CD8-positive, alpha-beta memory T cell (primary cell): Measurements from ENCODE around the gene GPR62. TPM values are rescaled to one million over a fixed set of nuclear protein-coding genes. Genes with fewer than 3 reads are reported as not detected.
A peak's percentile ranks its signal among the peaks of the same experiment; 100 is the strongest.

Source experiments
- CTCF ChIA-PET: fragments of 350-600 bp; sonication (Branson Sonifier 250); formaldehyde crosslinking; loops from one replicate; lab custom pipeline; 2021; ENCODE audit warnings: antibody characterized with exemption; lab: Charles Lee
- POLR2A ChIA-PET: fragments of 350-600 bp; sonication (Branson Sonifier 250); formaldehyde crosslinking; loops from one replicate; lab custom pipeline; 2021; ENCODE audit warnings: antibody characterized with exemption; lab: Charles Lee
- DNase-seq, 5 donors: peaks; one replicate each; pipeline versions ENCODE4 v3.0.0 to v3.0.0-alpha.2; 2020 to 2022; ENCODE audit warnings: mixed read lengths in 1 of 5
- H3K27ac ChIP-seq: one replicate; pipeline ENCODE4 v1.7.0; 2013; ENCODE audit warnings: low read depth, mild to moderate bottlenecking, low read length, moderate library complexity
- H3K27me3 ChIP-seq: 2 replicates; pipeline ENCODE4 v1.7.0; 2013; ENCODE audit warnings: low read length, mild to moderate bottlenecking; ENCODE audit not compliant: insufficient read depth, poor library complexity, severe bottlenecking
- H3K36me3 ChIP-seq: 2 replicates; pipeline ENCODE4 v1.7.0; 2013; ENCODE audit warnings: mild to moderate bottlenecking, low read length, moderate library complexity; ENCODE audit not compliant: insufficient read depth
- H3K4me1 ChIP-seq: 2 replicates; pipeline ENCODE4 v1.7.0; 2013; ENCODE audit warnings: mild to moderate bottlenecking, low read length, moderate library complexity; ENCODE audit not compliant: insufficient read depth
- H3K4me3 ChIP-seq: 2 replicates; pipeline ENCODE4 v1.7.0; 2013; ENCODE audit warnings: mild to moderate bottlenecking, low read length
- H3K9me3 ChIP-seq: 2 replicates; pipeline ENCODE4 v1.7.0; 2013; ENCODE audit warnings: mild to moderate bottlenecking, low read length
- H3K27ac Mint-ChIP-seq, 8 donors: one replicate each; pipeline ENCODE4 v1.8.0; 2020 to 2021; ENCODE audit warnings: mixed read lengths in 8 of 8, mild to moderate bottlenecking in 6 of 8, inconsistent platforms in 3 of 8, moderate library complexity in 3 of 8
- H3K27me3 Mint-ChIP-seq, 2 donors: one replicate each; pipeline ENCODE4 v1.8.0; 2020 to 2021; ENCODE audit warnings: mixed read lengths in 2 of 2, mild to moderate bottlenecking in 1 of 2, moderate library complexity in 1 of 2
- H3K36me3 Mint-ChIP-seq, 3 donors: one replicate each; pipeline ENCODE4 v1.8.0; 2020 to 2021; ENCODE audit warnings: mixed read lengths in 3 of 3, inconsistent platforms in 1 of 3, mild to moderate bottlenecking in 1 of 3
- H3K4me1 Mint-ChIP-seq, 3 donors: one replicate each; pipeline ENCODE4 v1.8.0; 2020 to 2021; ENCODE audit warnings: mixed read lengths in 3 of 3, inconsistent platforms in 1 of 3, mild to moderate bottlenecking in 1 of 3
- H3K4me3 Mint-ChIP-seq, 7 donors: one replicate each; pipeline ENCODE4 v1.8.0; 2020 to 2021; ENCODE audit warnings: mixed read lengths in 7 of 7, mild to moderate bottlenecking in 6 of 7, moderate library complexity in 4 of 7, inconsistent platforms in 2 of 7
- H3K9me3 Mint-ChIP-seq, 5 donors: one replicate each; pipeline ENCODE4 v1.8.0; 2020 to 2022; ENCODE audit warnings: mixed read lengths in 5 of 5, mild to moderate bottlenecking in 3 of 5, moderate library complexity in 2 of 5, inconsistent platforms in 1 of 5
- polyA plus RNA-seq: library from polyadenylated mRNA; unstranded; fragments of 300-500 nt; fragmentation: Illumina TruSeq; gene quantifications from one replicate; pipeline ENCODE4 v1.2.3, GENCODE V29; 2021
- total RNA-seq, 2 experiments: library from RNA; stranded (reverse); gene quantifications; one replicate each; pipeline ENCODE4 v1.2.3, GENCODE V29; 2021

Gene GPR62
- total and polyA plus RNA-seq, 3 experiments from 2014 or later = not detected

- H3K27ac ChIP-seq = peak overlapping the region; percentile 57
- peaks cover 16% of the 10 kb centered on the region for H3K4me1 ChIP-seq
- H3K9me3 ChIP-seq = no peaks in the 10 kb centered on the region
- Mint-ChIP-seq H3K27ac (peak overlapping the region in 7 of 8 donors; percentile 30 to 89 (median 63)), H3K27me3 (no peaks in the 10 kb centered on the region), H3K36me3 (peaks cover 0 to 4% (median 3%) of the 10 kb centered on the region in 3 donors), H3K9me3 (no peaks in the 10 kb centered on the region), H3K4me3 (peak overlapping the region; percentile 72 to 86 (median 81)), H3K4me1 (peaks cover 14 to 44% (median 31%) of the 10 kb centered on the region in 3 donors)
- peak in 1 of 5 donors; percentile 21 for DNase-seq
- no peaks in the 10 kb centered on the region for H3K27me3 ChIP-seq
- POLR2A ChIA-PET = interaction anchor here (0.5 to 0.7 kb wide), 2 partner anchors 14 to 234 kb away, joined by 3 read pairs; no protein-coding TSS in a partner anchor
- no peaks in the 10 kb centered on the region for H3K36me3 ChIP-seq
- peak overlapping the region; percentile 58 for H3K4me3 ChIP-seq
- CTCF ChIA-PET = no interaction called here
Observed at GRCh38 chr3:51966922-51967383, 11.8 kb downstream of the GPR62 start.

GRCh38 chr3:51967384-51968169, 12.4 kb downstream of the GPR62 start, which contains the start of gene PCBP4:
Gene PCBP4, minus strand, starts transcription at chr3:51967454. Its CDS starts 6,214 bp downstream, at chr3:51961240.
- Histone ChIP-seq H3K4me3 (peak within 1 kb of the TSS; percentile 58), H3K4me1 (peaks cover 16% of the 10 kb centered on the region), H3K27ac (peak within 1 kb of the TSS; percentile 57), H3K27me3 (no peaks in the 10 kb centered on the region), H3K9me3 (no peaks in the 10 kb centered on the region), H3K36me3 (no peaks in the 10 kb centered on the region)
- peaks cover 0 to 4% (median 3%) of the 10 kb centered on the region in 3 donors for H3K36me3 Mint-ChIP-seq
- DNase-seq = peak in 4 of 5 donors; percentile 29 to 62 (median 35)
- CTCF ChIA-PET = interaction anchor here (1.1 to 1.3 kb wide), 2 partner anchors 19 to 26 kb away, joined by 3 to 5 read pairs; partner anchors contain the start of gene RRP9
- no peaks in the 10 kb centered on the region for H3K9me3 Mint-ChIP-seq
- POLR2A ChIA-PET = interaction anchor here (0.6 to 1.4 kb wide), 4 partner anchors 12 to 26 kb away, joined by 3 to 6 read pairs (median 3); partner anchors contain the start of genes ACY1 and RRP9
- peaks cover 14 to 49% (median 34%) of the 10 kb centered on the region in 3 donors for H3K4me1 Mint-ChIP-seq
- H3K4me3 Mint-ChIP-seq = peak within 1 kb of the TSS; percentile 79 to 90 (median 84)
- peak within 1 kb of the TSS; percentile 30 to 94 (median 83) for H3K27ac Mint-ChIP-seq
- no peaks in the 10 kb centered on the region for H3K27me3 Mint-ChIP-seq

- H3K4me3 Mint-ChIP-seq = peak overlapping the region; percentile 75 to 90 (median 84)
- H3K4me3 ChIP-seq = peak overlapping the region; percentile 36
- peaks cover 14 to 50% (median 35%) of the 10 kb centered on the region in 3 donors for H3K4me1 Mint-ChIP-seq
- peaks cover 0 to 4% (median 3%) of the 10 kb centered on the region in 3 donors for H3K36me3 Mint-ChIP-seq
- H3K27me3 Mint-ChIP-seq = no peaks in the 10 kb centered on the region
- H3K9me3 ChIP-seq = no peaks in the 10 kb centered on the region
- no peaks in the 10 kb centered on the region for H3K36me3 ChIP-seq
- H3K27me3 ChIP-seq = no peaks in the 10 kb centered on the region
- no peak for DNase-seq
- ChIA-PET POLR2A (interaction anchor here (0.6 to 1.4 kb wide), 6 partner anchors 12 to 310 kb away, joined by 3 to 6 read pairs (median 3); partner anchors contain the start of genes ACY1 and RRP9), CTCF (interaction anchor here (1.1 to 1.6 kb wide), 4 partner anchors 12 to 28 kb away, joined by 3 to 5 read pairs (median 3); partner anchors contain the start of genes RPL29 and RRP9)
- peak overlapping the region; percentile 51 for H3K27ac ChIP-seq
- H3K9me3 Mint-ChIP-seq = no peaks in the 10 kb centered on the region
- H3K4me1 ChIP-seq = peaks cover 16% of the 10 kb centered on the region
- H3K27ac Mint-ChIP-seq = peak overlapping the region in 7 of 8 donors; percentile 60 to 94 (median 75)
Observed at GRCh38 chr3:51968170-51968775, 13.1 kb downstream of the GPR62 start.

GRCh38 chr3:51968883-51969678, 13.9 kb downstream of the GPR62 start:
- CTCF ChIA-PET = interaction anchor here (1.1 to 6.2 kb wide), 5 partner anchors 11 to 28 kb away, joined by 3 to 65 read pairs (median 3); partner anchors contain the start of genes PARP3, RPL29 and RRP9
- Histone ChIP-seq H3K9me3 (no peaks in the 10 kb centered on the region), H3K4me1 (peaks cover 19% of the 10 kb centered on the region), H3K36me3 (no peaks in the 10 kb centered on the region), H3K4me3 (no peak overlapping the region), H3K27me3 (no peaks in the 10 kb centered on the region), H3K27ac (no peak overlapping the region)
- Mint-ChIP-seq H3K27me3 (no peaks in the 10 kb centered on the region), H3K4me1 (peaks cover 18 to 58% (median 40%) of the 10 kb centered on the region in 3 donors), H3K36me3 (peaks cover 0 to 11% (median 3%) of the 10 kb centered on the region in 3 donors), H3K9me3 (no peaks in the 10 kb centered on the region), H3K4me3 (peak overlapping the region; percentile 62 to 90 (median 84)), H3K27ac (peak overlapping the region; percentile 31 to 94 (median 70))
- DNase-seq = no peak
- POLR2A ChIA-PET = no interaction called here

GRCh38 chr3:51969841-51970240, 14.7 kb downstream of the GPR62 start:
- CTCF ChIA-PET = interaction anchor here (1.4 to 6.2 kb wide), 4 partner anchors 10 to 26 kb away, joined by 3 to 65 read pairs (median 4); partner anchors contain the start of genes PARP3, RPL29 and RRP9
- peaks cover 26% of the 10 kb centered on the region for H3K4me1 ChIP-seq
- no peaks in the 10 kb centered on the region for H3K9me3 Mint-ChIP-seq

GRCh38 chr3:51970606-51971300, 15.6 kb downstream of the GPR62 start:
- H3K27me3 Mint-ChIP-seq = no peaks in the 10 kb centered on the region

More at GRCh38 chr3:51969841-51970240, 14.7 kb downstream of the GPR62 start:
- Mint-ChIP-seq H3K4me1 (peaks cover 20 to 65% (median 40%) of the 10 kb centered on the region in 3 donors), H3K4me3 (peak overlapping the region in 3 of 7 donors; percentile 12 to 79 (median 36)), H3K36me3 (peaks cover 0 to 12% (median 3%) of the 10 kb centered on the region in 3 donors), H3K27me3 (no peaks in the 10 kb centered on the region), H3K27ac (peak overlapping the region in 1 of 8 donors; percentile 79)
- H3K36me3 ChIP-seq = no peaks in the 10 kb centered on the region
- H3K4me3 ChIP-seq = no peak overlapping the region
- no peak for DNase-seq
- no peaks in the 10 kb centered on the region for H3K9me3 ChIP-seq
- no peak overlapping the region for H3K27ac ChIP-seq
- POLR2A ChIA-PET = no interaction called here
- H3K27me3 ChIP-seq = no peaks in the 10 kb centered on the region

More at GRCh38 chr3:51970606-51971300, 15.6 kb downstream of the GPR62 start:
- H3K36me3 ChIP-seq = no peaks in the 10 kb centered on the region
- Mint-ChIP-seq H3K4me1 (peaks cover 20 to 63% (median 38%) of the 10 kb centered on the region in 3 donors), H3K36me3 (peaks cover 0 to 17% (median 0%) of the 10 kb centered on the region in 3 donors), H3K9me3 (no peaks in the 10 kb centered on the region), H3K27ac (peak overlapping the region in 4 of 8 donors; percentile 11 to 79 (median 24)), H3K4me3 (peak overlapping the region in 6 of 7 donors; percentile 15 to 87 (median 34))
- no peaks in the 10 kb centered on the region for H3K9me3 ChIP-seq
- POLR2A ChIA-PET = no interaction called here
- CTCF ChIA-PET = interaction anchor here (2.0 to 6.2 kb wide), 2 partner anchors 12 to 27 kb away, joined by 6 to 65 read pairs; partner anchors contain the start of genes PARP3 and RRP9
- DNase-seq = no peak
- H3K27me3 ChIP-seq = no peaks in the 10 kb centered on the region
- H3K4me3 ChIP-seq = no peak overlapping the region
- no peak overlapping the region for H3K27ac ChIP-seq
- peaks cover 25% of the 10 kb centered on the region for H3K4me1 ChIP-seq
